ENCODE measurements around the gene NLRC5.

Gene NLRC5

DNA sequence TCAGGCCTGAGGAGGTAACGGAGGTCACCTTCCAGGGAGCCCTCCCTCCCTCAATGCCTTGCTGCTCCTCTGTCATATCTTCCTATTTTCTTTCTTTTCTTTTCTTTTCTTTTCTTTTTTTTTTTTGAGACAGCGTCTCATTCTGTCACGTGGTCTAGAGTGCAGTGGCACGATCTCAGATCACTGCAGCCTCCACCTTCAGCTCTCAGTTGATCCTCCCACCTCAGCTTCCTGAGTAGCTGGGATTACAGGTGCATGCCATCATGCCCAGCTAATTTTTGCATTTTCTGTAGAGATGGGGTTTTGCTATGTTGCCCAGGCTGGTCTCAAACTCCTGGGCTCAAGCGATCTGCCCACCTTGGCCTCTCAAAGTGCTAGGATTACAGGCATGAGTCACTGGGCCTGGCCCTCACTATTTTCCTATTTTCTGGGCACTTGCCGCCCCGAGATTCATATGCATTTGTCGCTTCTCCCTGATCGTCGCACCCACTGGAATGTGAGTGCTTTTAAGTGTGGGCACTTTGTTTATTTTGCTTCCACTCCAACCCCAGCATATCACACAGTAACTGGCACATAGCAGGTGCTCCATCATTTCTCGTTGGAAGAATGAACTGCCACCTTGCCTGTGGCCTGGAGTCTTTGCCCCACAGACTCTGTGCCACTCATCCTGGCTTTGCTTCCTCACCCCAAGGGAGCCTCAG lies 134.8 kb downstream of the NLRC5 start:
- H3K4me3 ChIP-seq (ENCODE audit: low read depth, low read length): no peak overlapping the region
- no peak for DNase-seq (ENCODE audit: low read depth)
- TF ChIP-seq, protein P1, sequence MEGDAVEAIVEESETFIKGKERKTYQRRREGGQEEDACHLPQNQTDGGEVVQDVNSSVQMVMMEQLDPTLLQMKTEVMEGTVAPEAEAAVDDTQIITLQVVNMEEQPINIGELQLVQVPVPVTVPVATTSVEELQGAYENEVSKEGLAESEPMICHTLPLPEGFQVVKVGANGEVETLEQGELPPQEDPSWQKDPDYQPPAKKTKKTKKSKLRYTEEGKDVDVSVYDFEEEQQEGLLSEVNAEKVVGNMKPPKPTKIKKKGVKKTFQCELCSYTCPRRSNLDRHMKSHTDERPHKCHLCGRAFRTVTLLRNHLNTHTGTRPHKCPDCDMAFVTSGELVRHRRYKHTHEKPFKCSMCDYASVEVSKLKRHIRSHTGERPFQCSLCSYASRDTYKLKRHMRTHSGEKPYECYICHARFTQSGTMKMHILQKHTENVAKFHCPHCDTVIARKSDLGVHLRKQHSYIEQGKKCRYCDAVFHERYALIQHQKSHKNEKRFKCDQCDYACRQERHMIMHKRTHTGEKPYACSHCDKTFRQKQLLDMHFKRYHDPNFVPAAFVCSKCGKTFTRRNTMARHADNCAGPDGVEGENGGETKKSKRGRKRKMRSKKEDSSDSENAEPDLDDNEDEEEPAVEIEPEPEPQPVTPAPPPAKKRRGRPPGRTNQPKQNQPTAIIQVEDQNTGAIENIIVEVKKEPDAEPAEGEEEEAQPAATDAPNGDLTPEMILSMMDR (IDR thresholded peaks at IDR 0.05; ENCODE audit: insufficient read depth, low read depth, low read length, missing control alignments): no peak

DNA sequence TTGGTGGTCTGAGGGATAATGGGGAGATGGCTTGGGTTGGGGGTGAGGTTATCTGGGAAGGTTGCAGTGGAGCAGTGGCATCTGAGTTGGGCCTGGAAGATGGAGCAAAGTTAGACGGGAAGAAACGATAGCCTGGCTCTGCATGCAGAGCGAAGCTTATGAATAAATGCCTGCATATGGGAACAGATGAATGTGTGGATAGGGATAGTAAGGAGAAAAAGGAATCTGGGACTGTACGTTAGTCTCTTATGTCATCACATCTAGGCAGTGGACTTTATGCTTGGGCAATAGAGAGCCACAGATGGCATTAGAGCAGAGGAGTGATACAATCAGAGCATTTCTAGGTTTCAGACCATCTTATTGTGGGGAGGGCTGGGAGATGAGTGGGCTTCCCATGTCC lies 136.0 kb downstream of the NLRC5 start:
- no peak for DNase-seq (ENCODE audit: low read depth)
- TF ChIP-seq, protein P1 (IDR thresholded peaks at IDR 0.05; ENCODE audit: insufficient read depth, low read depth, low read length, missing control alignments): no peak

DNA sequence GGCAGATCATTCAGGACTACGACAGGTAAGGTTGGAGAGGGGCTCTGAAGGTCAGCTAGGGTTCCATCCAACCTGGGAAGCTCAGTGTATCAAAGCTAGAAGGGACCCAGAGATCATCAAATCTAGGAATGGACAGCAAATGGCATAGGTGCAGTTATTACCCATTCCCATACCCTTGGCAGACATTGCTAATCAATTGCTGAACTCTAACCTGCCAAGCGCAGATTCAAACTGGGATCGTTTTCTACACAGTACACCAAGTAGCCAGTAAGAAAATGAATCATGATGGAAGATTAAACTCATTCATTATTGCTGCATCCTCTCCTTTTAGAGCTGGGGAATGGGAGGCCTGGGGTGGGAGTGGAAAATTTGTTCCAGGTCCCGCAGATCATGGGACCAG lies 136.6 kb downstream of the NLRC5 start:
- no peak for DNase-seq (ENCODE audit: low read depth)
- H3K4me3 ChIP-seq (ENCODE audit: low read depth, low read length): no peak overlapping the region
- TF ChIP-seq, protein P1 (IDR thresholded peaks at IDR 0.05; ENCODE audit: insufficient read depth, low read depth, low read length, missing control alignments): no peak

More for the DNA sequence above, 136.0 kb downstream of the NLRC5 start:
- no peak overlapping the region for H3K4me3 ChIP-seq (ENCODE audit: low read depth, low read length)

DNA sequence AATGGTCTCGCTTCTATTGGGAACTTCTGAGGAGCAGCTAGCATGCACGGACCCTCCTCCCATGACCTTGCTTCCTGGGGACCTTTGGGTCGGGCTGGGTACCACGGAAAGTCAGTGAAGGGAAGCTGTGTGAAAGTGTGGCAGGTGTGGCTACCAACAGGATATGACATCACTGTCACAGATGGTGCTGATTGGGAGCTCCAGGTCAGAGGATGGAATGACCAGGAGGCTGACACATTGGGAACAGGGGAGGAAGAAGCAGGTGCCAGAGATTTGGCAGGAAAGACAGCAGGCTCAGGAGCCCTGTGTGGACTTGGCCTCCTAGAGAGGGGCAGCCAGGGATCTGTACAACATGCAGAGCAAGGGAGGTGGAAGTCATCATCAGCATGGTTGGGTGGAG lies 137.1 kb downstream of the NLRC5 start:
- DNase-seq (ENCODE audit: low read depth): no peak
- TF ChIP-seq, protein P1 (IDR thresholded peaks at IDR 0.05; ENCODE audit: insufficient read depth, low read depth, low read length, missing control alignments): no peak

DNA sequence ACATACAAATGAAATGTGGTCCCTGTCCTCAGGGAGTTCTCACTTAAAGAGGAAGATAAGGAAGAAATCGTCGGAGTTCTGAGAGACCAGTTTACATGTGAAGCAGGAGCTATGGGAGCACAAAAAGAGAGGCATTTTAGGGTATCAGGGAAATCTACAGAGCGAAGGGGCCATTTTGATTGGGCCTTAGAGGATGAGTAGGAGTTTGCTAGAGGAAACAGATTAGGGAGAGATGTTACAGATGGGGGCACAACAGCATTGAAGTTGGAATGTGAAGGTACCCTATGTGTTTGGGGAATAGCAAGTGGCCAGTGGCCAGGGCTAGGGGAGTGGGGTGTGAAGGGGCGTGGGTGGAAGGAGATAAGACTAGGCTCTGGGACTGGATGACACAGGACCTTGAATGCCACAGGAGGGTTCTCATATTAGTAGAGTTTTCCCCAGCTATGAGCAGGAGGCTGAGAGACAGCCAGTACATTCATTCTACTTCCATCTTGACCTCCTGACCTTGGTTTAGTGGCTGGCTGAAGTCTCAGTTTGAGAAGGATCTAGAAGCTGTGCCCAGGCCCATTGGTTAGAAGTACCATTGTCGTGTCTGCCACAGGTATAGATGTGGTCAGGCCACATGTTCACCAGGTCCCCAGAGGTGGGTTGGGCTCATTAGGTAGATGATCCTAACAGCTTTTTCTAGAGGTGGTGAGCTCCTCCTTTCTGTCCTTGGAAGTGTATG lies 137.8 kb downstream of the NLRC5 start:
- TF ChIP-seq, protein P1 (IDR thresholded peaks at IDR 0.05; ENCODE audit: insufficient read depth, low read depth, low read length, missing control alignments): no peak
- H3K4me3 ChIP-seq (ENCODE audit: low read depth, low read length): no peak overlapping the region
- DNase-seq (ENCODE audit: low read depth): peak; percentile 80

More for the DNA sequence above, 137.1 kb downstream of the NLRC5 start:
- H3K4me3 ChIP-seq (ENCODE audit: low read depth, low read length): no peak overlapping the region

DNA sequence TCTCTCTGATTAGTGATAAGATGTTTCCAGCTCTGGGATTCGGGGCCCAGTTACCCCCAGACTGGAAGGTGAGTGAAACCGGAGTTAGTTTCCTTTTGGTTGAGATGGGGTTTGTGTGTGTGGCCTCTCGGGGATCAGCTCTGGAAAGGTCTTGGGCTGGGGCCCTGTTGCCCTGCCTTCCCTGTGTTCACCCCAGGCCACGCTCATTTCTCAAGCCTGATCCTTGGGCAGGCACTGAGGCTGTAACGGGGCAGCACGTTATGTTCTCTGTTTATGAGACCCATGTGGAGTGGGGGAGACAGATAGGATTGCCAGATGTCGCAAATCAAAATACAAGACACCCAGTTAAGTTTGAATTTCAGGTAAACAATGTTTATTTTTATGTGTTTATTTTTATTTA lies 138.5 kb downstream of the NLRC5 start:
- TF ChIP-seq, protein P1 (IDR thresholded peaks at IDR 0.05; ENCODE audit: insufficient read depth, low read depth, low read length, missing control alignments): no peak
- DNase-seq (ENCODE audit: low read depth): no peak
- H3K4me3 ChIP-seq (ENCODE audit: low read depth, low read length): no peak overlapping the region
